HEK293 (cell line): ENCODE data around the gene NEMP2.

ENCODE experiments used
- CTCF ChIP-seq: fragments of 450-650 bp; formaldehyde crosslinking; IDR thresholded peaks from 2 replicates; pipeline ENCODE4 v1.5.1; 2016; ENCODE audit warnings: missing biosample characterization, missing genetic modification characterization
- REST ChIP-seq: fragments of 450-650 bp; formaldehyde crosslinking; IDR thresholded peaks from 2 replicates; pipeline ENCODE4 v1.5.1; 2016; ENCODE audit warnings: missing biosample characterization, missing genetic modification characterization
- ZBTB10 ChIP-seq: fragments of 450-650 bp; formaldehyde crosslinking; IDR thresholded peaks from 2 replicates; pipeline ENCODE4 v1.5.1; 2016; ENCODE audit warnings: missing biosample characterization, missing genetic modification characterization
- ZFP3 ChIP-seq: fragments of 450-650 bp; formaldehyde crosslinking; IDR thresholded peaks from 2 replicates; pipeline ENCODE4 v1.5.1; 2016; ENCODE audit warnings: low read depth, missing biosample characterization, missing genetic modification characterization
- ZNF19 ChIP-seq: fragments of 450-650 bp; formaldehyde crosslinking; IDR thresholded peaks from 2 replicates; pipeline ENCODE4; 2016; ENCODE audit warnings: missing biosample characterization, missing genetic modification characterization, low read depth
- ZNF24 ChIP-seq: fragments of 450-650 bp; formaldehyde crosslinking; IDR thresholded peaks from 2 replicates; pipeline ENCODE4 v1.5.1; 2016; ENCODE audit warnings: missing biosample characterization, missing genetic modification characterization
- ZNF660 ChIP-seq: fragments of 450-650 bp; IDR thresholded peaks from 2 replicates; pipeline ENCODE4 v1.5.1; 2018; ENCODE audit warnings: missing biosample characterization, mild to moderate bottlenecking, missing genetic modification characterization
- ZNF677 ChIP-seq: fragments of 450-650 bp; IDR thresholded peaks from 2 replicates; pipeline ENCODE4 v1.5.0; 2018; ENCODE audit warnings: missing biosample characterization, mild to moderate bottlenecking, missing genetic modification characterization, moderate library complexity

GRCh38 chr2:190469771-190470170 is 64.8 kb downstream of the NEMP2 start:
- TF ChIP-seq ZNF660 (tag by site-specific recombination) (no peak), ZNF24 (no peak), CTCF (tag by site-specific recombination) (no peak), ZFP3 (tag by site-specific recombination) (no peak), REST (tag by site-specific recombination) (no peak), ZNF19 (tag by site-specific recombination) (no peak), ZNF677 (tag by site-specific recombination) (no peak), ZBTB10 (no peak)
